ENCODE measurements around the gene PSMB2. TPM values are rescaled to one million over a fixed set of nuclear protein-coding genes. Genes with fewer than 3 reads are reported as not detected.

Gene PSMB2
- polyA plus RNA-seq, 1 donor from 2014 or later, result 77.3 TPM

DNA sequence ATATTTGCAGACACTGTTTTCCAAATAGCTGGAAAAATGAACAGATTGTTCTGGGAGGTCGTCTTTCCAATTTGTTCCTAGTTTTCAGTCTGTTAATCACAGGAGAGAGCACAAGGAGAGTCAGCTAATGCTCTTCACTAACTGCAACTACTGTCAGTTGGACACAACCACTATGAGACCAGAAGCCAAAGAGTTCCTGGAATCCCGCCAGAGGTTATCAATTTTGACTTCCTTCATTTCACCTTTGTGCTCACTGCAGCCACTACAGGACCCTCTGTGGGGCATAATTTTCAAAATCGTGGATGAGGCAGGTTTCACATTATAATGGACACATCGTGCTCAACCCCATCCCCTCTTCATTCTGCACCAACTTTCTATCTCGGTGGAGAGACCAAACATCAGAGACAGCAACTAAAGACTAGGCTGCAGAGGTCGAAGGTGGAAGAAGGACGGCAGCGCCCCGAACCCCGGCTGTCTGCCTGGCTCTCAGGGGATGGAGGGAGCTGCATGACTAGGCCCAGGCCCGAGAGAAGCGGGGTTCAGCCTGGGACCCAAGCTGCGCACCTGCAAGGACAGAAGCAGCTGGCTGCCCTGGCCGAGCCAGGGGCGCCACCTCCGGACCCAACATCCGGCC is 84.7 kb downstream of the PSMB2 start:
- H3K4me1 Mint-ChIP-seq, result peaks cover 23 to 35% (median 24%) of the 10 kb centered on the region in 3 donors
- no peaks in the 10 kb centered on the region for H3K27me3 Mint-ChIP-seq
- H3K27ac Mint-ChIP-seq, result peak overlapping the region; percentile 75 to 97 (median 96)
- no peaks in the 10 kb centered on the region for H3K9me3 Mint-ChIP-seq
- peak overlapping the region; percentile 94 to 98 (median 96) for H3K4me3 Mint-ChIP-seq
- H3K36me3 Mint-ChIP-seq, result no peaks in the 10 kb centered on the region

DNA sequence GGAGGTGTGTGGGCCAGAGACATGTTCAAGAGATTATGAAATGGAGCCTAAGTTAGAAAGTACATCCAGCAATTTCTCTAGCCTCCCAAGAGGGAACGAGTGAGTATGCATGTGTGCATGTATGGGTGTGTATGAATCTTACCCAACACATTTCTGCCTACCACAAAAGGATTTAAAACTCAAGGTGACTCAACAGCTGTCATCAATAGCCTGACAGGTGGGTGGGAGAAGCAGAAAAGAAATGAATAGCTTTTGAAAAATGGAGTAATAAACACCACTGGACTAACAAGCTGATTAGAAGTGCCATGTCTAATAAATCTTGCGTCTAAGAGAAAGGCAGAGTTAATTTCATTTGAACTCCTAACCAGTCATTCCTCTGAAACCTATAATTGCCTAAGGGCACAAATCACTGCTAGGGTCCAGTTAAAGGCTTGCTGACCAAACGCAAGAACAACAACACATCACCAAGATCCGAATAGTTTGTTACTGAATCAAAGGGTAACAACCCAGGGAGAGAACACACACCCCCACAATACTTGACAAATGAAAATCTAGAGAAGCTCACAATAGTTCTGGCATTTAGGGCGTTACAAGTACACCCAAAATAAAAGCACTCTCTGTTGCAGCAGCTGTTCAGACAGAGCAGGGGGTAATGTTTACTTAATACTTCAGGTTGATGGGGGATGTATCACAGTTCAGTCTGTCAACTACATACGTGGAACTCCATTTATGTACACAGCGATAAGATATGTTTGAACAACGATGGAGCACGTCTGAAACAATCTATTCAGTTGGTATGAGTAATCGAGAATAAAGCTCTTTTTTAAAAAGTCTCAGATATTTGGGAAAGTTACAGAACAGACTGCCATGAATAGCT is 85.5 kb downstream of the PSMB2 start:
- Mint-ChIP-seq H3K36me3 (no peaks in the 10 kb centered on the region), H3K9me3 (no peaks in the 10 kb centered on the region), H3K27me3 (no peaks in the 10 kb centered on the region), H3K4me3 (peak overlapping the region; percentile 94 to 98 (median 96)), H3K27ac (peak overlapping the region in 2 of 3 donors; percentile 75 to 97), H3K4me1 (peaks cover 23 to 31% (median 24%) of the 10 kb centered on the region in 3 donors)

DNA sequence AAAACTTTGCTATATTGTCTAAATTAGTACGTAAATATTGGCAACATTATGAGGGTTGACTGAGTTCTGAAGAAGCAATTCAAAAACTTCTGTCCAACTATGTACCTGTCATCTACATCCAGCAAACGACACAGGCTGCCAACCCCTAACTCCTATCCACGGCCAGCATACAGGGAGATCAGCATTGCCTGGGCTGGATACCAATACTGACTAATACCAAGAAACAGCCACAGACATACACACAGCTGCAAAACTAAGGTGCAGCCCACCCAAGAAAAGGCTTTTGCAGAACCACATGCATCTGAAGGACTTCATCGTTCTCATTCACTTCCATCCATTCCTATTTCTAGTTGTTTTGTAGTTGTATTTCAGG is 86.1 kb downstream of the PSMB2 start:
- H3K4me1 Mint-ChIP-seq, result peaks cover 23 to 31% (median 24%) of the 10 kb centered on the region in 3 donors
- H3K27me3 Mint-ChIP-seq, result no peaks in the 10 kb centered on the region
- peak overlapping the region in 3 of 4 donors; percentile 38 to 94 (median 70) for H3K4me3 Mint-ChIP-seq
- H3K36me3 Mint-ChIP-seq, result no peaks in the 10 kb centered on the region
- H3K9me3 Mint-ChIP-seq, result no peaks in the 10 kb centered on the region
- H3K27ac Mint-ChIP-seq, result peak overlapping the region in 1 of 3 donors; percentile 75

DNA sequence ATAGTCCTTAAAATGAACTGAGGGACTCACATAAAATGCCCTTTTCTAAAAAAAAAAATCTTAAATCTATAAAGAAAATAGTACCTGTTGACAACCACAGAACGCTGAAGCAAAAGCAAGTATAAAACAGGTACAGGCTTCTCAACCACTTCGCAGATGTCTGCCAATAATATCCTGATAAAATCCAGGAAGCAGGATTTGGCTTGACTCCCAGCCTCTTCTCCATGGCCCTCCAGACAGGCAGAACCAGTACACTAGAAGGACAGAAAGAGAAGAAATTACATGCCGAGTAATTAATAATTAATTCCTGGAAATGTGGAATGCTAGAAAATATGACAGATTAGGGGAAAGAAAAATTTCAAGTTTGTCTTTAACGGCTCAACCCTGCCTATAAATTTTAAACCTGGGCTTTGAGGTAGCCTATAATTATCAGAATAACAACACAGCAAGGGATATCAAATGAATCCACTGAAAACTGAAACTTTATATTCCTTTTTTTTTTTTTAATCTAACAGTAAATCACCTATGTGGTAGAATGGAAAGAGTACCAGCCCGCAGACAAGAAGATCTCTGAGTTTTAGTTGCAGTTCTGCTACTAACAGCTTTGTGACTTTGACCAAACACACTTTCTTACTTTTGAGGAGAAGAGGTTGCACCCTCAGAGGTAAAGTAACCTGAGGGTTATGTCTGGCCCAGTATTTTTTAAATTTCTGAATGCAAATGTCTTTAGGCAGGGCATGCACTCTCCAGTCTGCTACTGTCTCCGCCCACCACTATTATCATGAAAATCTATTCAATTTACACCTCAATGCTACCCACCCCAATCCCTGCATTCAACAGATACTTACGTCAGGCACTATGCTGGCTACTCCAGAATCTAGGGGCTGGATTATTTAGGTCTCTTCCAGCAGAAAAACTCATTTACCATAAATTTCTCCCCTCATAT is 86.8 kb downstream of the PSMB2 start:
- H3K4me1 Mint-ChIP-seq, result peaks cover 23 to 31% (median 27%) of the 10 kb centered on the region in 3 donors
- H3K9me3 Mint-ChIP-seq, result no peaks in the 10 kb centered on the region
- peak overlapping the region in 3 of 4 donors; percentile 20 to 94 (median 39) for H3K4me3 Mint-ChIP-seq
- H3K27me3 Mint-ChIP-seq, result no peaks in the 10 kb centered on the region
- no peaks in the 10 kb centered on the region for H3K36me3 Mint-ChIP-seq
- no peak overlapping the region for H3K27ac Mint-ChIP-seq

DNA sequence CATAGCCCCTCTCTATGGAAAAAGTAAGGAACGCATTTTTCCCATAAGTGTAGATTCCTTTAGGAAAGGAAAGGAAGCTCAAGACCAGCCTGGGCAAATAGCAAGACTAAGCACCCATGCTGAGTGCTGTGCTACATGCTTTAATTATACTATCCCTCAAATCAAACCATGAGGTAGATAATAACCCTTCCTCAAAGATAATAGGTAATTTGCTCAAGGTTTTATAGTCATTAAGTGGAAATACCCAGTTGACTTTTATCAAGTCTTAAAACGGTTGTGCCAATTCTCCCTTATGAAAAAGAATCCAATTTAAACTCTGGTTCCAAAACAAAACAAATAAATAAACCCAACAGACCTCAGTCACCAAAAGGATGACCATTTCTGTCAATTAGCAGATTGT is 87.5 kb downstream of the PSMB2 start:
- Mint-ChIP-seq H3K27ac (no peak overlapping the region), H3K4me3 (peak overlapping the region in 1 of 4 donors; percentile 80), H3K36me3 (no peaks in the 10 kb centered on the region), H3K9me3 (no peaks in the 10 kb centered on the region), H3K27me3 (no peaks in the 10 kb centered on the region), H3K4me1 (peaks cover 24 to 34% (median 31%) of the 10 kb centered on the region in 3 donors)

Other genes with a start within 250 kb of the PSMB2 start
- gene KIAA0319L, start 84.1 kb downstream of the PSMB2 start, polyA plus RNA-seq, result 25.2 TPM
- gene NCDN, start 83.7 kb downstream of the PSMB2 start, polyA plus RNA-seq, result 13.3 TPM
- 0.31 TPM for gene TFAP2E, start 68.2 kb downstream of the PSMB2 start, polyA plus RNA-seq
- 8.0 TPM for gene C1orf216, start 77.4 kb upstream of the PSMB2 start, polyA plus RNA-seq
- 0.23 TPM for gene CLSPN, start 128.5 kb upstream of the PSMB2 start, polyA plus RNA-seq
- 4.2 TPM for gene AGO4, start 166.5 kb upstream of the PSMB2 start, polyA plus RNA-seq
- gene AGO1, start 241.7 kb upstream of the PSMB2 start, polyA plus RNA-seq, result 6.2 TPM